Fibroblast of gingiva (primary cell): ENCODE measurements around the gene SELENOO.

Experiments
- DNase-seq: peaks from one replicate; pipeline ENCODE4 v3.0.0-alpha.2; 2011; ENCODE audit warnings: low read depth

Gene SELENOO

GRCh38 chr22:50184902-50185374 is 15.9 kb upstream of the SELENOO start:
- DNase-seq: no peak

GRCh38 chr22:50185375-50186087 is 15.3 kb upstream of the SELENOO start, which contains the start of gene TRABD:
TRABD (plus strand) TSS chr22:50185913; CDS start chr22:50193061, 7,148 bp downstream.
- peak; percentile 87 for DNase-seq

GRCh38 chr22:50186181-50186714 is 14.6 kb upstream of the SELENOO start:
- no peak for DNase-seq

- no peak for DNase-seq
Measured at GRCh38 chr22:50186761-50187523, 13.9 kb upstream of the SELENOO start.

GRCh38 chr22:50188356-50188755 is 12.5 kb upstream of the SELENOO start:
- DNase-seq: no peak

GRCh38 chr22:50189184-50189848 is 11.5 kb upstream of the SELENOO start:
- DNase-seq: no peak

GRCh38 chr22:50189849-50190181 is 11.0 kb upstream of the SELENOO start:
- DNase-seq: no peak

- peak; percentile 62 for DNase-seq
Measured at GRCh38 chr22:50190182-50190940, 10.4 kb upstream of the SELENOO start.

- no peak for DNase-seq
Measured at GRCh38 chr22:50190941-50191741, 9.7 kb upstream of the SELENOO start.

GRCh38 chr22:50192436-50193204 is 8.2 kb upstream of the SELENOO start:
- DNase-seq: no peak

GRCh38 chr22:50193621-50194020 is 7.2 kb upstream of the SELENOO start:
- no peak for DNase-seq

- no peak for DNase-seq
Measured at GRCh38 chr22:50194037-50194805, 6.6 kb upstream of the SELENOO start.

- DNase-seq: no peak
Measured at GRCh38 chr22:50196256-50196655, 4.6 kb upstream of the SELENOO start.

- DNase-seq: no peak
Measured at GRCh38 chr22:50197000-50197800, 3.6 kb upstream of the SELENOO start.

GRCh38 chr22:50197856-50198623 is 2.8 kb upstream of the SELENOO start:
- DNase-seq: no peak

GRCh38 chr22:50198624-50199017 is 2.2 kb upstream of the SELENOO start:
- no peak for DNase-seq

- DNase-seq: no peak
Measured at GRCh38 chr22:50199251-50199721, 1.5 kb upstream of the SELENOO start.
